ENCODE measurements around the gene EFNA5. TPM values are rescaled to one million over a fixed set of nuclear protein-coding genes. Genes with fewer than 3 reads are reported as not detected.

Gene EFNA5
- total RNA-seq, 1 experiment from 2014 or later: 0.22 TPM

DNA sequence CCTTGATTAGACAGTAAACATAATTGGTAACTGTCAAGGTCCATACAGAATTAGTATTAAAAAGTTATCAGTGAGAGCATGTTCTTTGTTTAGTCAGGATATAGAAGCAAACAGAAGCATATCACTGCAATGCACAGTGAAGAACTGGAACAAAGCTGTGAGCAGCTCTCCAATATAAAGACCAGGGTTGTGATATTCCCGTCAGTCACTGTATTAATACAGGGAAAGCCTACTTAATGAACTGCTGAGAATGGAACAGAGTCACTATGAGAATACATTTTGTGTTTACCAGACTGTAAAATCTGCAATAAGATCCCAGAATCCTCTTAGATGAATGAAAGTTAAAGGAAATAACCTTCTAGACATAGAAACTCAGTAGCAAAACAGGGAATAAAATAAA is 58.2 kb downstream of the EFNA5 start:
- Histone ChIP-seq H3K36me3 (ENCODE audit: control insufficient read depth in 1 of 2, insufficient read depth in 2 of 2, low read length in 2 of 2) (no peaks in the 10 kb centered on the region), H3K27ac (ENCODE audit: low read depth, low read length) (no peak overlapping the region), H3K9me2 (ENCODE audit: insufficient read depth) (no peaks in the 10 kb centered on the region), H4K20me1 (ENCODE audit: insufficient read depth) (no peaks in the 10 kb centered on the region), H3K4me2 (ENCODE audit: low read length) (no peak overlapping the region), H3K9me3 (ENCODE audit: control insufficient read depth in 1 of 2, insufficient read depth in 1 of 2, low read depth in 1 of 2, low read length in 2 of 2) (no peaks in the 10 kb centered on the region), H3K4me3 (replicated peaks in 1 of 2; ENCODE audit: low read depth in 1 of 2, low read length in 2 of 2) (no peak overlapping the region), H3K27me3 (ENCODE audit: insufficient read depth, low read length) (no peaks in the 10 kb centered on the region), H2AFZ (ENCODE audit: low read depth, low read length, poor library complexity, severe bottlenecking) (no peak overlapping the region), H3K79me2 (ENCODE audit: insufficient read depth, low read length) (no peaks in the 10 kb centered on the region), H3K9ac (ENCODE audit: low read length) (no peak overlapping the region), H3K4me1 (ENCODE audit: control insufficient read depth in 1 of 2, insufficient read depth in 2 of 2, low read length in 2 of 2) (no peaks in the 10 kb centered on the region)
- intact Hi-C loops (cut with micrococcal nuclease): no loop called here
- ATAC-seq: no peak
- BruUV-seq (replicated peaks): no TSS peak
- no peak for DNase-seq (ENCODE audit: low read depth, low spot score)
- TF ChIP-seq EGR1 (IDR thresholded peaks at IDR 0.05; ENCODE audit: low read depth): no peak
- TF ChIP-seq, protein P1, sequence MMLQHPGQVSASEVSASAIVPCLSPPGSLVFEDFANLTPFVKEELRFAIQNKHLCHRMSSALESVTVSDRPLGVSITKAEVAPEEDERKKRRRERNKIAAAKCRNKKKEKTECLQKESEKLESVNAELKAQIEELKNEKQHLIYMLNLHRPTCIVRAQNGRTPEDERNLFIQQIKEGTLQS (IDR thresholded peaks at IDR 0.05): no peak
- TF ChIP-seq RAD21 (IDR thresholded peaks at IDR 0.05; ENCODE audit: low read depth): no peak
- TF ChIP-seq, protein P2, sequence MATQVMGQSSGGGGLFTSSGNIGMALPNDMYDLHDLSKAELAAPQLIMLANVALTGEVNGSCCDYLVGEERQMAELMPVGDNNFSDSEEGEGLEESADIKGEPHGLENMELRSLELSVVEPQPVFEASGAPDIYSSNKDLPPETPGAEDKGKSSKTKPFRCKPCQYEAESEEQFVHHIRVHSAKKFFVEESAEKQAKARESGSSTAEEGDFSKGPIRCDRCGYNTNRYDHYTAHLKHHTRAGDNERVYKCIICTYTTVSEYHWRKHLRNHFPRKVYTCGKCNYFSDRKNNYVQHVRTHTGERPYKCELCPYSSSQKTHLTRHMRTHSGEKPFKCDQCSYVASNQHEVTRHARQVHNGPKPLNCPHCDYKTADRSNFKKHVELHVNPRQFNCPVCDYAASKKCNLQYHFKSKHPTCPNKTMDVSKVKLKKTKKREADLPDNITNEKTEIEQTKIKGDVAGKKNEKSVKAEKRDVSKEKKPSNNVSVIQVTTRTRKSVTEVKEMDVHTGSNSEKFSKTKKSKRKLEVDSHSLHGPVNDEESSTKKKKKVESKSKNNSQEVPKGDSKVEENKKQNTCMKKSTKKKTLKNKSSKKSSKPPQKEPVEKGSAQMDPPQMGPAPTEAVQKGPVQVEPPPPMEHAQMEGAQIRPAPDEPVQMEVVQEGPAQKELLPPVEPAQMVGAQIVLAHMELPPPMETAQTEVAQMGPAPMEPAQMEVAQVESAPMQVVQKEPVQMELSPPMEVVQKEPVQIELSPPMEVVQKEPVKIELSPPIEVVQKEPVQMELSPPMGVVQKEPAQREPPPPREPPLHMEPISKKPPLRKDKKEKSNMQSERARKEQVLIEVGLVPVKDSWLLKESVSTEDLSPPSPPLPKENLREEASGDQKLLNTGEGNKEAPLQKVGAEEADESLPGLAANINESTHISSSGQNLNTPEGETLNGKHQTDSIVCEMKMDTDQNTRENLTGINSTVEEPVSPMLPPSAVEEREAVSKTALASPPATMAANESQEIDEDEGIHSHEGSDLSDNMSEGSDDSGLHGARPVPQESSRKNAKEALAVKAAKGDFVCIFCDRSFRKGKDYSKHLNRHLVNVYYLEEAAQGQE (IDR thresholded peaks at IDR 0.05; ENCODE audit: low read depth): no peak
- no peak for TF ChIP-seq CBX3 (IDR thresholded peaks at IDR 0.05; ENCODE audit: low read depth)
- no peak for TF ChIP-seq FOSL1 (IDR thresholded peaks at IDR 0.05; ENCODE audit: low read depth)
- no peak for TF ChIP-seq TCF7L2 (IDR thresholded peaks at IDR 0.05; ENCODE audit: borderline replicate concordance, extremely low read depth, insufficient read depth, insufficient read length)
- no peak for TF ChIP-seq EZH2phosphoT487 (IDR thresholded peaks at IDR 0.05; ENCODE audit: borderline replicate concordance)
- TF ChIP-seq ZNF274 (IDR thresholded peaks at IDR 0.05; ENCODE audit: low read depth, low read length): no peak
- TF ChIP-seq ZFX (IDR thresholded peaks at IDR 0.05): no peak
- TF ChIP-seq, protein P3, sequence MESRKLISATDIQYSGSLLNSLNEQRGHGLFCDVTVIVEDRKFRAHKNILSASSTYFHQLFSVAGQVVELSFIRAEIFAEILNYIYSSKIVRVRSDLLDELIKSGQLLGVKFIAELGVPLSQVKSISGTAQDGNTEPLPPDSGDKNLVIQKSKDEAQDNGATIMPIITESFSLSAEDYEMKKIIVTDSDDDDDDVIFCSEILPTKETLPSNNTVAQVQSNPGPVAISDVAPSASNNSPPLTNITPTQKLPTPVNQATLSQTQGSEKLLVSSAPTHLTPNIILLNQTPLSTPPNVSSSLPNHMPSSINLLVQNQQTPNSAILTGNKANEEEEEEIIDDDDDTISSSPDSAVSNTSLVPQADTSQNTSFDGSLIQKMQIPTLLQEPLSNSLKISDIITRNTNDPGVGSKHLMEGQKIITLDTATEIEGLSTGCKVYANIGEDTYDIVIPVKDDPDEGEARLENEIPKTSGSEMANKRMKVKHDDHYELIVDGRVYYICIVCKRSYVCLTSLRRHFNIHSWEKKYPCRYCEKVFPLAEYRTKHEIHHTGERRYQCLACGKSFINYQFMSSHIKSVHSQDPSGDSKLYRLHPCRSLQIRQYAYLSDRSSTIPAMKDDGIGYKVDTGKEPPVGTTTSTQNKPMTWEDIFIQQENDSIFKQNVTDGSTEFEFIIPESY (IDR thresholded peaks at IDR 0.05; ENCODE audit: extremely low read depth, insufficient replicate concordance, low read length): no peak
- TF ChIP-seq SIN3A (IDR thresholded peaks at IDR 0.05; ENCODE audit: low read depth): no peak
- TF ChIP-seq, protein P4, sequence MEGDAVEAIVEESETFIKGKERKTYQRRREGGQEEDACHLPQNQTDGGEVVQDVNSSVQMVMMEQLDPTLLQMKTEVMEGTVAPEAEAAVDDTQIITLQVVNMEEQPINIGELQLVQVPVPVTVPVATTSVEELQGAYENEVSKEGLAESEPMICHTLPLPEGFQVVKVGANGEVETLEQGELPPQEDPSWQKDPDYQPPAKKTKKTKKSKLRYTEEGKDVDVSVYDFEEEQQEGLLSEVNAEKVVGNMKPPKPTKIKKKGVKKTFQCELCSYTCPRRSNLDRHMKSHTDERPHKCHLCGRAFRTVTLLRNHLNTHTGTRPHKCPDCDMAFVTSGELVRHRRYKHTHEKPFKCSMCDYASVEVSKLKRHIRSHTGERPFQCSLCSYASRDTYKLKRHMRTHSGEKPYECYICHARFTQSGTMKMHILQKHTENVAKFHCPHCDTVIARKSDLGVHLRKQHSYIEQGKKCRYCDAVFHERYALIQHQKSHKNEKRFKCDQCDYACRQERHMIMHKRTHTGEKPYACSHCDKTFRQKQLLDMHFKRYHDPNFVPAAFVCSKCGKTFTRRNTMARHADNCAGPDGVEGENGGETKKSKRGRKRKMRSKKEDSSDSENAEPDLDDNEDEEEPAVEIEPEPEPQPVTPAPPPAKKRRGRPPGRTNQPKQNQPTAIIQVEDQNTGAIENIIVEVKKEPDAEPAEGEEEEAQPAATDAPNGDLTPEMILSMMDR (IDR thresholded peaks at IDR 0.05 in 2 of 3, conservative IDR thresholded peaks at IDR 0.05 in 1 of 3; ENCODE audit: borderline replicate concordance in 1 of 3, insufficient read depth in 1 of 3, low read depth in 2 of 3, low read length in 2 of 3): no peak
- TF ChIP-seq CEBPB (IDR thresholded peaks at IDR 0.05; ENCODE audit: low read depth): no peak
- TF ChIP-seq JUND (IDR thresholded peaks at IDR 0.05): no peak
- no peak for TF ChIP-seq POLR2A (IDR thresholded peaks at IDR 0.05; ENCODE audit: borderline replicate concordance, extremely low read depth, insufficient read depth, insufficient read length)
- TF ChIP-seq, protein P5, sequence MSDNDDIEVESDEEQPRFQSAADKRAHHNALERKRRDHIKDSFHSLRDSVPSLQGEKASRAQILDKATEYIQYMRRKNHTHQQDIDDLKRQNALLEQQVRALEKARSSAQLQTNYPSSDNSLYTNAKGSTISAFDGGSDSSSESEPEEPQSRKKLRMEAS (IDR thresholded peaks at IDR 0.05): no peak
- no peak for TF ChIP-seq SP1 (IDR thresholded peaks at IDR 0.05; ENCODE audit: low read depth)
- no peak for TF ChIP-seq YY1 (IDR thresholded peaks at IDR 0.05; ENCODE audit: extremely low read depth, insufficient replicate concordance, low read depth, low read length)
- TF ChIP-seq EZH2 (IDR thresholded peaks at IDR 0.05): no peak
- RAD21 ChIA-PET (ENCODE audit: low non-redundant PET in 1 of 2, low total read pairs in 2 of 2, uncharacterized antibody in 2 of 2, unreplicated experiment in 2 of 2): no interaction called here
- CTCF ChIA-PET: no interaction called here
- POLR2A ChIA-PET: no interaction called here
